NT2/D1 (cell line): Measurements from ENCODE around the gene CKAP5.
A peak's percentile ranks its signal among the peaks of the same experiment; 100 is the strongest.
"Not testable (repeated sequence)": the region's sequence is repeated elsewhere in the genome, so short reads cannot be mapped to it uniquely, and the experiment has no call there.

Source experiments
- DNase-seq: peaks from one replicate; pipeline ENCODE4 v3.0.0-alpha.2; 2011; ENCODE audit warnings: low read depth, low spot score
- H3K27me3 ChIP-seq: 2 replicates; pipeline ENCODE4 v1.6.0; 2011; ENCODE audit warnings: mild to moderate bottlenecking; ENCODE audit not compliant: insufficient read length, insufficient read depth
- H3K36me3 ChIP-seq: 2 replicates; pipeline ENCODE4 v1.6.1; 2011; ENCODE audit warnings: mild to moderate bottlenecking, low read length, mixed read lengths; ENCODE audit not compliant: insufficient read depth, insufficient read length
- H3K4me1 ChIP-seq: 2 replicates; pipeline ENCODE4 v1.5.1; 2011; ENCODE audit not compliant: insufficient read depth, insufficient read length
- H3K4me3 ChIP-seq: 2 replicates; pipeline ENCODE4 v1.5.1; 2011; ENCODE audit warnings: low read depth; ENCODE audit not compliant: insufficient read length
- H3K9ac ChIP-seq: 2 replicates; pipeline ENCODE4 v1.6.0; 2011; ENCODE audit warnings: low read depth; ENCODE audit not compliant: insufficient read length
- H3K9me3 ChIP-seq: 2 replicates; pipeline ENCODE4 v1.5.1; 2011; ENCODE audit warnings: mild to moderate bottlenecking, low read length; ENCODE audit not compliant: insufficient read depth
- SUZ12 ChIP-seq: IDR thresholded peaks from 2 replicates; pipeline ENCODE4 v1.6.1; 2011; ENCODE audit not compliant: insufficient read length, insufficient read depth; ENCODE audit errors: extremely low read depth
- YY1 ChIP-seq: IDR thresholded peaks from 2 replicates; pipeline ENCODE4 v1.6.1; 2011; ENCODE audit not compliant: insufficient read length, insufficient read depth
- ZNF274 ChIP-seq: IDR thresholded peaks from 2 replicates; pipeline ENCODE4 v1.6.1; 2011; ENCODE audit warnings: mild to moderate bottlenecking, low read depth, low read length

The CKAP5 gene

GRCh38 chr11:46827995-46828394 lies 18.1 kb downstream of the CKAP5 start:
- no peak for DNase-seq
- H3K4me3 ChIP-seq: no peak overlapping the region
- peaks cover 3% of the 10 kb centered on the region for H3K4me1 ChIP-seq
- H3K9me3 ChIP-seq: no peaks in the 10 kb centered on the region
- no peaks in the 10 kb centered on the region for H3K27me3 ChIP-seq
- peaks cover 18% of the 10 kb centered on the region for H3K36me3 ChIP-seq
- TF ChIP-seq SUZ12 (no peak), ZNF274 (no peak), YY1 (no peak)
- no peak overlapping the region for H3K9ac ChIP-seq

GRCh38 chr11:46826310-46827044 lies 19.6 kb downstream of the CKAP5 start:
- Histone ChIP-seq H3K9ac (peak overlapping the region; percentile 51), H3K4me1 (peaks cover 3% of the 10 kb centered on the region), H3K9me3 (no peaks in the 10 kb centered on the region), H3K4me3 (peak overlapping the region; percentile 44), H3K27me3 (no peaks in the 10 kb centered on the region), H3K36me3 (peaks cover 10% of the 10 kb centered on the region)
- TF ChIP-seq ZNF274: no peak
- no peak for TF ChIP-seq SUZ12
- no peak for TF ChIP-seq YY1
- peak; percentile 69 for DNase-seq

- H3K9me3 ChIP-seq: no peaks in the 10 kb centered on the region
- peaks cover 87% of the 10 kb centered on the region for H3K36me3 ChIP-seq
- no peak overlapping the region for H3K4me3 ChIP-seq
- DNase-seq: no peak
- TF ChIP-seq ZNF274: no peak
- TF ChIP-seq SUZ12: no peak
- H3K4me1 ChIP-seq: no peaks in the 10 kb centered on the region
- no peak overlapping the region for H3K9ac ChIP-seq
- H3K27me3 ChIP-seq: no peaks in the 10 kb centered on the region
Measured at GRCh38 chr11:46808799-46809431, 37.2 kb downstream of the CKAP5 start.

GRCh38 chr11:46801694-46802470 lies 44.2 kb downstream of the CKAP5 start:
- H3K36me3 ChIP-seq: peaks cover 87% of the 10 kb centered on the region
- no peak for TF ChIP-seq SUZ12
- no peak for TF ChIP-seq ZNF274
- TF ChIP-seq YY1: no peak
- no peak overlapping the region for H3K9ac ChIP-seq
- H3K9me3 ChIP-seq: no peaks in the 10 kb centered on the region
- no peak for DNase-seq
- no peak overlapping the region for H3K4me3 ChIP-seq
- no peaks in the 10 kb centered on the region for H3K27me3 ChIP-seq
- H3K4me1 ChIP-seq: no peaks in the 10 kb centered on the region

DNA sequence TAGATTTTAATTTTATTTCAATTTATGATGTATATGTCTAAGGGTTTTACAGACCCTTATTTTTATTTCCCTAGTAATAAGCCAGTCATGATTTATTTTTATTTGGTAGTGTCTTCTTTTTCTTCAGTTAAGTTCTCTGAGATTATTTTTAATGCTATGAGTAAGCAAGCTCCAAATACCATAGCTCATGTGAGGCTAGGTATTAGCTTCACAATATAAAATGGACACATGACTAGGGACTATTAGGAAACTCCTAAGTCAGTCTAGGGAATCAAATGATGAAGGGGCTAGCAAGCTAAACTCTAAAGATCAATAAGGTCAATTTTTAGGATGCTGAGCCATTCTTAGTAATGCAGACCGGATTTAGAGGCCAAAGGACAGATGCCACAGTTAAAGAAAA lies 45.9 kb downstream of the CKAP5 start:
- Histone ChIP-seq H3K9ac (no peak overlapping the region), H3K4me1 (no peaks in the 10 kb centered on the region), H3K27me3 (no peaks in the 10 kb centered on the region), H3K4me3 (no peak overlapping the region), H3K9me3 (no peaks in the 10 kb centered on the region), H3K36me3 (peaks cover 88% of the 10 kb centered on the region)
- no peak for DNase-seq
- TF ChIP-seq ZNF274 (no peak), SUZ12 (no peak), YY1 (no peak)

GRCh38 chr11:46799725-46800124 lies 46.4 kb downstream of the CKAP5 start:
- H3K27me3 ChIP-seq, H3K4me3 ChIP-seq, H3K9me3 ChIP-seq, H3K4me1 ChIP-seq, DNase-seq, H3K9ac ChIP-seq: not testable (repeated sequence)
- peaks cover 92% of the 10 kb centered on the region for H3K36me3 ChIP-seq

- H3K9me3 ChIP-seq: no peaks in the 10 kb centered on the region
- no peaks in the 10 kb centered on the region for H3K4me1 ChIP-seq
- H3K4me3 ChIP-seq: no peak overlapping the region
- no peak for DNase-seq
- H3K36me3 ChIP-seq: peaks cover 75% of the 10 kb centered on the region
- H3K9ac ChIP-seq: no peak overlapping the region
- TF ChIP-seq ZNF274 (no peak), YY1 (no peak), SUZ12 (no peak)
- H3K27me3 ChIP-seq: no peaks in the 10 kb centered on the region
Measured at GRCh38 chr11:46778416-46778815, 67.7 kb downstream of the CKAP5 start.
